Ovary (tissue), 3 donors: ENCODE data around the gene SNAP29.

ENCODE experiments used
- EP300 ChIP-seq: sonication (generic); formaldehyde crosslinking; IDR thresholded peaks from one replicate; pipeline ENCODE4 v1.6.1; 2017; ENCODE audit warnings: antibody characterized with exemption
- POLR2A ChIP-seq: fragments of 450-650 bp; IDR thresholded peaks from one replicate; pipeline ENCODE4 v1.6.1; 2017; ENCODE audit warnings: antibody characterized with exemption, mild to moderate bottlenecking, moderate library complexity
- TF ChIP-seq, protein P1 (sequence below), 3 donors: fragments of 450-650 bp in 2 of 3; fragments of 200-600 bp in 1 of 3; IDR thresholded peaks; one replicate each; pipeline versions ENCODE4 v1.5.1 to v1.8.0; 2016 to 2022; ENCODE audit warnings: antibody characterized with exemption in 3 of 3, mild to moderate bottlenecking in 1 of 3
- donor health status: DM: no; HTN: no; CAD: no.

- TF ChIP-seq, protein P1, sequence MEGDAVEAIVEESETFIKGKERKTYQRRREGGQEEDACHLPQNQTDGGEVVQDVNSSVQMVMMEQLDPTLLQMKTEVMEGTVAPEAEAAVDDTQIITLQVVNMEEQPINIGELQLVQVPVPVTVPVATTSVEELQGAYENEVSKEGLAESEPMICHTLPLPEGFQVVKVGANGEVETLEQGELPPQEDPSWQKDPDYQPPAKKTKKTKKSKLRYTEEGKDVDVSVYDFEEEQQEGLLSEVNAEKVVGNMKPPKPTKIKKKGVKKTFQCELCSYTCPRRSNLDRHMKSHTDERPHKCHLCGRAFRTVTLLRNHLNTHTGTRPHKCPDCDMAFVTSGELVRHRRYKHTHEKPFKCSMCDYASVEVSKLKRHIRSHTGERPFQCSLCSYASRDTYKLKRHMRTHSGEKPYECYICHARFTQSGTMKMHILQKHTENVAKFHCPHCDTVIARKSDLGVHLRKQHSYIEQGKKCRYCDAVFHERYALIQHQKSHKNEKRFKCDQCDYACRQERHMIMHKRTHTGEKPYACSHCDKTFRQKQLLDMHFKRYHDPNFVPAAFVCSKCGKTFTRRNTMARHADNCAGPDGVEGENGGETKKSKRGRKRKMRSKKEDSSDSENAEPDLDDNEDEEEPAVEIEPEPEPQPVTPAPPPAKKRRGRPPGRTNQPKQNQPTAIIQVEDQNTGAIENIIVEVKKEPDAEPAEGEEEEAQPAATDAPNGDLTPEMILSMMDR (IDR thresholded peaks at IDR 0.05), result no peak
- no peak for TF ChIP-seq POLR2A
- no peak for TF ChIP-seq EP300
Measured at GRCh38 chr22:20836987-20837823, 21.6 kb upstream of the SNAP29 start.
